K562 (cell line): Measurements from ENCODE around the gene COX4I2. TPM values are rescaled to one million over a fixed set of nuclear protein-coding genes. Genes with fewer than 3 reads are reported as not detected.

ENCODE experiments used
- BMI1 ChIP-seq: fragments of 150-350 bp; IDR thresholded peaks from 2 replicates; pipeline ENCODE4 v1.6.1; 2014; ENCODE audit warnings: low read length
- CBX3 ChIP-seq, 2 experiments: IDR thresholded peaks; 1 replicate in 1 of 2; 2 replicates in 1 of 2; pipeline ENCODE4 v1.6.1; 2012; ENCODE audit warnings: inconsistent platforms in 2 of 2, low read length in 2 of 2, borderline replicate concordance in 1 of 2, control low read depth in 1 of 2
- EP400 ChIP-seq: fragments of 450-650 bp; IDR thresholded peaks from 2 replicates; pipeline ENCODE4 v1.6.1; 2017; ENCODE audit warnings: antibody characterized with exemption, mild to moderate bottlenecking, moderate library complexity
- FOXJ3 ChIP-seq: sonication (generic); formaldehyde crosslinking; IDR thresholded peaks from 2 replicates; pipeline ENCODE4 v1.4.0; 2020; ENCODE audit warnings: mild to moderate bottlenecking, missing genetic modification reagents
- HNRNPL ChIP-seq: fragments of 200-400 bp; formaldehyde crosslinking; IDR thresholded peaks from 2 replicates; pipeline ENCODE4 v1.6.1; 2017; ENCODE audit warnings: low read depth, mild to moderate bottlenecking, low read length
- IRF9 ChIP-seq: fragments of 450-650 bp; IDR thresholded peaks from 2 replicates; pipeline ENCODE4 v1.6.1; 2016; ENCODE audit warnings: missing biosample characterization, missing genetic modification characterization
- NFRKB ChIP-seq: fragments of 450-650 bp; IDR thresholded peaks from 2 replicates; pipeline ENCODE4 v1.6.1; 2016; ENCODE audit warnings: low read depth
- RCOR1 ChIP-seq, 2 experiments: IDR thresholded peaks; 2 replicates each; pipeline ENCODE4 v1.6.1; 2012; ENCODE audit warnings: low read depth in 2 of 2, low read length in 2 of 2, borderline replicate concordance in 1 of 2, improper control_type of control experiment in 1 of 2
- SUPT5H ChIP-seq: fragments of 450-650 bp; IDR thresholded peaks from 2 replicates; pipeline ENCODE4 v1.6.1; 2016
- TARDBP ChIP-seq: fragments of 450-650 bp; IDR thresholded peaks from 2 replicates; pipeline ENCODE4 v1.6.1; 2016
- ZBED1 ChIP-seq: IDR thresholded peaks from 2 replicates; pipeline ENCODE4 v1.6.1; 2014
- ZBTB33 ChIP-seq: sonication (generic); formaldehyde crosslinking; IDR thresholded peaks from 2 replicates; pipeline ENCODE4 v1.8.1; 2023; ENCODE audit warnings: mild to moderate bottlenecking, missing genetic modification reagents
- ZNF253 ChIP-seq: fragments of 250-450 bp; sonication (Bioruptor Pico); conservative IDR thresholded peaks from 2 replicates; pipeline ENCODE4 v1.6.1; 2021; ENCODE audit warnings: mild to moderate bottlenecking
- ZNF57 ChIP-seq: fragments of 450-650 bp; formaldehyde crosslinking; IDR thresholded peaks from 2 replicates; pipeline ENCODE4 v1.4.0; 2020; ENCODE audit warnings: mild to moderate bottlenecking, moderate library complexity
- ZNF780A ChIP-seq: fragments of 250-450 bp; sonication (Bioruptor Pico); IDR thresholded peaks from 2 replicates; pipeline ENCODE4 v1.5.0; 2021; ENCODE audit warnings: mild to moderate bottlenecking
- polyA plus RNA-seq, 8 experiments: library from polyadenylated mRNA; depleted of rRNA in 4 of 8; stranded (reverse) in 5 of 8; unstranded in 3 of 8; fragments of >200 nt; fragmentation: Nextera tagmentation in 2 of 8; fragmentation: Illumina TruSeq in 1 of 8; extraction: Ambion mirVana in 2 of 8; extraction: Trizol in 1 of 8; gene quantifications; 2 replicates each; pipeline versions ENCODE4 v1.2.1 to v1.2.3, GENCODE V29; 2011 to 2014; ENCODE audit warnings: inconsistent platforms in 1 of 8, missing spikeins in 1 of 8
- total RNA-seq, 7 experiments: library from RNA; depleted of rRNA in 6 of 7; stranded (reverse); fragments of >200 nt in 6 of 7; fragmentation: Illumina TruSeq in 2 of 7; extraction: Trizol in 2 of 7; gene quantifications; 2 replicates each; pipeline versions ENCODE4 v1.2.1 to v1.2.3, GENCODE V29; 2011 to 2021; ENCODE audit warnings: low replicate concordance in 1 of 7
- TF ChIP-seq, protein P1 (sequence below): fragments of 450-650 bp; IDR thresholded peaks from 2 replicates; pipeline ENCODE4 v1.6.1; 2018; ENCODE audit not compliant: partially characterized antibody
- TF ChIP-seq, protein P2 (sequence below): sonication (generic); formaldehyde crosslinking; IDR thresholded peaks from 2 replicates; pipeline ENCODE4 v1.8.0; 2022; ENCODE audit warnings: mild to moderate bottlenecking, missing genetic modification reagents

The COX4I2 gene
- total and polyA plus RNA-seq, 9 of the 15 experiments (the other 6 are each of a cell fraction or from before 2014, with no cell fraction given): not detected

GRCh38 chr20:31675828-31676608, 38.3 kb downstream of the COX4I2 start (continued):
- TF ChIP-seq, protein P1, sequence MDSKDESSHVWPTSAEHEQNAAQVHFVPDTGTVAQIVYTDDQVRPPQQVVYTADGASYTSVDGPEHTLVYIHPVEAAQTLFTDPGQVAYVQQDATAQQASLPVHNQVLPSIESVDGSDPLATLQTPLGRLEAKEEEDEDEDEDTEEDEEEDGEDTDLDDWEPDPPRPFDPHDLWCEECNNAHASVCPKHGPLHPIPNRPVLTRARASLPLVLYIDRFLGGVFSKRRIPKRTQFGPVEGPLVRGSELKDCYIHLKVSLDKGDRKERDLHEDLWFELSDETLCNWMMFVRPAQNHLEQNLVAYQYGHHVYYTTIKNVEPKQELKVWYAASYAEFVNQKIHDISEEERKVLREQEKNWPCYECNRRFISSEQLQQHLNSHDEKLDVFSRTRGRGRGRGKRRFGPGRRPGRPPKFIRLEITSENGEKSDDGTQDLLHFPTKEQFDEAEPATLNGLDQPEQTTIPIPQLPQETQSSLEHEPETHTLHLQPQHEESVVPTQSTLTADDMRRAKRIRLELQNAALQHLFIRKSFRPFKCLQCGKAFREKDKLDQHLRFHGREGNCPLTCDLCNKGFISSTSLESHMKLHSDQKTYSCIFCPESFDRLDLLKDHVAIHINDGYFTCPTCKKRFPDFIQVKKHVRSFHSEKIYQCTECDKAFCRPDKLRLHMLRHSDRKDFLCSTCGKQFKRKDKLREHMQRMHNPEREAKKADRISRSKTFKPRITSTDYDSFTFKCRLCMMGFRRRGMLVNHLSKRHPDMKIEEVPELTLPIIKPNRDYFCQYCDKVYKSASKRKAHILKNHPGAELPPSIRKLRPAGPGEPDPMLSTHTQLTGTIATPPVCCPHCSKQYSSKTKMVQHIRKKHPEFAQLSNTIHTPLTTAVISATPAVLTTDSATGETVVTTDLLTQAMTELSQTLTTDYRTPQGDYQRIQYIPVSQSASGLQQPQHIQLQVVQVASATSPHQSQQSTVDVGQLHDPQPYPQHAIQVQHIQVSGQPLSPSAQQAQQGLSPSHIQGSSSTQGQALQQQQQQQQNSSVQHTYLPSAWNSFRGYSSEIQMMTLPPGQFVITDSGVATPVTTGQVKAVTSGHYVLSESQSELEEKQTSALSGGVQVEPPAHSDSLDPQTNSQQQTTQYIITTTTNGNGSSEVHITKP: peak; percentile 30
- TF ChIP-seq EP400: peak; percentile 82
- TF ChIP-seq SUPT5H: no peak
- TF ChIP-seq ZNF780A (CRISPR knock-in tag): no peak
- TF ChIP-seq, protein P2, sequence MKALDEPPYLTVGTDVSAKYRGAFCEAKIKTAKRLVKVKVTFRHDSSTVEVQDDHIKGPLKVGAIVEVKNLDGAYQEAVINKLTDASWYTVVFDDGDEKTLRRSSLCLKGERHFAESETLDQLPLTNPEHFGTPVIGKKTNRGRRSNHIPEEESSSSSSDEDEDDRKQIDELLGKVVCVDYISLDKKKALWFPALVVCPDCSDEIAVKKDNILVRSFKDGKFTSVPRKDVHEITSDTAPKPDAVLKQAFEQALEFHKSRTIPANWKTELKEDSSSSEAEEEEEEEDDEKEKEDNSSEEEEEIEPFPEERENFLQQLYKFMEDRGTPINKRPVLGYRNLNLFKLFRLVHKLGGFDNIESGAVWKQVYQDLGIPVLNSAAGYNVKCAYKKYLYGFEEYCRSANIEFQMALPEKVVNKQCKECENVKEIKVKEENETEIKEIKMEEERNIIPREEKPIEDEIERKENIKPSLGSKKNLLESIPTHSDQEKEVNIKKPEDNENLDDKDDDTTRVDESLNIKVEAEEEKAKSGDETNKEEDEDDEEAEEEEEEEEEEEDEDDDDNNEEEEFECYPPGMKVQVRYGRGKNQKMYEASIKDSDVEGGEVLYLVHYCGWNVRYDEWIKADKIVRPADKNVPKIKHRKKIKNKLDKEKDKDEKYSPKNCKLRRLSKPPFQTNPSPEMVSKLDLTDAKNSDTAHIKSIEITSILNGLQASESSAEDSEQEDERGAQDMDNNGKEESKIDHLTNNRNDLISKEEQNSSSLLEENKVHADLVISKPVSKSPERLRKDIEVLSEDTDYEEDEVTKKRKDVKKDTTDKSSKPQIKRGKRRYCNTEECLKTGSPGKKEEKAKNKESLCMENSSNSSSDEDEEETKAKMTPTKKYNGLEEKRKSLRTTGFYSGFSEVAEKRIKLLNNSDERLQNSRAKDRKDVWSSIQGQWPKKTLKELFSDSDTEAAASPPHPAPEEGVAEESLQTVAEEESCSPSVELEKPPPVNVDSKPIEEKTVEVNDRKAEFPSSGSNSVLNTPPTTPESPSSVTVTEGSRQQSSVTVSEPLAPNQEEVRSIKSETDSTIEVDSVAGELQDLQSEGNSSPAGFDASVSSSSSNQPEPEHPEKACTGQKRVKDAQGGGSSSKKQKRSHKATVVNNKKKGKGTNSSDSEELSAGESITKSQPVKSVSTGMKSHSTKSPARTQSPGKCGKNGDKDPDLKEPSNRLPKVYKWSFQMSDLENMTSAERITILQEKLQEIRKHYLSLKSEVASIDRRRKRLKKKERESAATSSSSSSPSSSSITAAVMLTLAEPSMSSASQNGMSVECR (CRISPR knock-in tag): peak; percentile 86; the same call in 1 of the 2 replicates
- TF ChIP-seq CBX3 (IDR thresholded peaks at IDR 0.05; ENCODE audit: borderline replicate concordance in 1 of 2, low read length in 2 of 2): peak in 1 of 2 experiments; percentile 71; a peak in 1 of 3 replicates
- TF ChIP-seq ZBED1: peak; percentile 94
- TF ChIP-seq TARDBP: peak; percentile 80; the same call in 1 of the 2 replicates
- no peak for TF ChIP-seq ZNF57 (CRISPR knock-in tag)
- TF ChIP-seq ZBTB33: peak; percentile 10; the same call in 1 of the 2 replicates
- TF ChIP-seq BMI1: no peak
- TF ChIP-seq FOXJ3: no peak
- 0 out of 2 replicates have a peak, but pooled peaks have one; percentile 6 for TF ChIP-seq NFRKB
- peak; percentile 89 to 95 for TF ChIP-seq RCOR1 (IDR thresholded peaks at IDR 0.05; ENCODE audit: borderline replicate concordance in 1 of 2, low read depth in 2 of 2, low read length in 2 of 2)
- no peak for TF ChIP-seq HNRNPL
- TF ChIP-seq ZNF253 (CRISPR knock-in tag): no peak
- TF ChIP-seq IRF9 (tag): 0 out of 2 replicates have a peak, but pooled peaks have one; percentile 34
